GDM1 (cell line): ENCODE data around the gene IFNL3.
"Not testable (repeated sequence)": the region's sequence is repeated elsewhere in the genome, so short reads cannot be mapped to it uniquely, and the experiment has no call there.

ENCODE experiments used
- DNase-seq: peaks from one replicate; lab custom pipeline; 2025; lab: John Stamatoyannopoulos, UW

The IFNL3 gene

DNA sequence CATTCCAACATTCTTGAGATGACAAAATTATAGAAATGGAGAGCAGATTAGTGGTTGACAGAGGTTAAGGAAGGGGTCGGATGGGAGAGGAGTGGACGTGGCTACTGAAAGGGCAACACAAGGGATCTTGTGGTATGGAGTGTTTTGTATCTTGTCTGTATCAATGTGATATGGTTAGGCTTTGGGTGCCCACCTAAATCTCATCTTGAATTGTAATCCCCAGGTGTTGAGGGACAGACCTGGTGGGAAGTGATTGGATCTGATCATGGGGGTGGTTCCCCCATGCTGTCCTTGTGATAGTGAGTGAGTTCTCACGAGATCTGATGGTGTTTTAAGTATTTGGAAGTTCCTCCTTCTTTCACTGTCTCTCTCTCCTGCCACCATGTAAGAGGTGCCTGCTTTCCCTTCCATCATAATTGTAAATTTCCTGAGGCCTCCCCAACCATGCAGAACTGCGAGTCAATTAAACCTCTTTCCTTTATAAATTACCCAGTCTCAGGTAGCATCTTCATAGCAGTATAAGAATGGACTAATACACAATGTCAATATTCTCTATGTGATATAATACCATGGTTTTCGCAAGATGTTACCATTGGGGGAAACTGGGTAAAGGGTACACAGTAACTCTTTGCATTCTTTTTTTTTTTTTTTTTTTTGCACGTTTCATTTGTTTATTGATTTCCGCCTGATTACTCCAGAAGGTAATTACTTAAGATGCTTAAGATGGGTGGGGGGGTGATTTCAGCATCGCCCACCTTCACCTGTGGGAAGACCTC, 8.8 kb upstream of the IFNL3 start:
- no peak for DNase-seq

- DNase-seq: peak; percentile 73
Observed at GRCh38 chr19:39252458-39252857, 7.7 kb upstream of the IFNL3 start.

GRCh38 chr19:39251846-39252245, 7.0 kb upstream of the IFNL3 start:
- no peak for DNase-seq

DNA sequence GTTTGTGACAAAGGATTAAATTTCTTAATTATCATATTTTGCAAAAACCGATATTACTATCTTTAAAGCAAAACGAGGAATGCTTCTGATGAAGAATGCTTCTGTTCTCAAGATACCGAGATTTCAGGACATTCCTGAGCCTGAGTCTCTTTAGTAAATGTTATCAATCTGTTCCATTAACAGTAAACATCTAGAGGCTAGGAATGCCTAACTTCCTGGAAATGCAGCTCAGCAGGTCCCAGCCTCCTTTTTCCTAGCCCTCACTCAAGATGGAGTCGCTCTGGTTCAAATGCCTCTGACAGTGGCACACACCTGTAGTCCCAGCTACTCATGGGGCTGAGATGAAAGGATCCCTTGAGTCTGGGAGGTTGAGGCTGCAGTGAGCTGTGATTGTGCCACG, 6.3 kb upstream of the IFNL3 start:
- no peak for DNase-seq

DNA sequence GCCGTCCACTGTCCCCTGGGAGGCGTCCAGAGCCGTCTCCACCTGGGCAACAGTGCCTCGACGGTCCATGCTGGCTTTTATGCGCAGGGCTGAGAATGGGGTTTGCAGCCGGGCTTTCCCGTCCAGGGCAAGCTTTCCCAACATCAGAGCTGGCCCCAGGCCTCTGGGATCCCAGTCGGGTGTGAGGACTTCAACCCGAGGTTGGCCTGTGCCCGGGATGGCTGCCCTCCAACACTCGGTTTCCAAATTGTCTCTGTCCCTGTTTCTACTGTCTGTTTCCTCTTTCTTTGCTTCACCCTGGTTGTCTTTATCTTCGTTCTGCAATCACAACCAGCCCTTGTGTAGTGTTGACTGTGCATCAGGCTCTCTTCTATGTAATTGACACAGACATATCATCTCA, 4.0 kb upstream of the IFNL3 start, which contains the start of gene IFNL4:
Gene IFNL4 (minus strand): TSS at position 51 of the 400 bp plus-strand sequence.
- no peak for DNase-seq

DNA sequence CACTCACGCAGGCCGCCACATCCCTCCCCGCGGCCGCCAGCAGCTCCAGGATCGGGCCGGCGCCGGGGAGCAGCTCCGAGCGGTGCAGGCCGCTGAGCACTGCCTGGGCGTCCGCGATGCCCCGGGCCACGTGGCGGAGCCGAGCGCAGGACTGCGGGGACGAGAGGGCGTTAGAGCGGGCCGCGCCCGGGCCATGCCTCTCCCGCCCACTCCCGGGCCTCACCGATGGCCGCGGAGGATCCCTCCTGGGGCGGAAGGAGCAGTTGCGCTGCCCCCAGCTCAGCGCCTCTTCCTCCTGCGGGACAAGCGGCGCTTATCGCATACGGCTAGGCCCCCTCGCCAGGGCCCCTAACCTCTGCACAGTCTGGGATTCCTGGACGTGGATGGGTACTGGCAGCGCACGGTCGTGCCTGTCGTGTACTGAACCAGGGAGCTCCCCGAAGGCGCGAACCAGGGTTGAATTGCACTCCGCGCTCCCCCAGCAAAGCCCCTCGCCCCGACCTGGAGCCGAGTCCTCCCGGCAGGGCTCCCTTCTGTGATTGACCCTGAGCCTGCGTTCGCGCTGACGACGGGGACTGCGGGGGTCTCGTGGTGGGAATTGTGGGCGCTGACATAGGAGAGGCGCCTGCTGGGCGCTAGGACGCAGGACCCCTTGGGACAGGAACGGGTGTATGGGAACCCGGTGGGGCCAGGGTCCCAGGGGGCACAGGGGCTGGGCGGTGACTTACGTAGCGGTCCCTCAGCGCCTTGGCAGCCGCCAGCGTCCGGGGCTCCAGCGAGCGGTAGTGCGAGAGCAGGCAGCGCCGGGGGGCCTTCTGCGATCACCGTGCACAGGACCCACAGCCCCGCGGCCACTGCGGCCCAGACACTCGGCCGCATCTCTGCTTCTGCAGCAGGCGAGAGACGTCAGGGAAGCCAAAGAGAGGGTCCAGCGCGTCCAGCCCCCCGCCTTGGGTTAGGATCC, 3.2 kb upstream of the IFNL3 start:
- no peak for DNase-seq

GRCh38 chr19:39246951-39247669, 2.3 kb upstream of the IFNL3 start:
- DNase-seq: no peak

DNA sequence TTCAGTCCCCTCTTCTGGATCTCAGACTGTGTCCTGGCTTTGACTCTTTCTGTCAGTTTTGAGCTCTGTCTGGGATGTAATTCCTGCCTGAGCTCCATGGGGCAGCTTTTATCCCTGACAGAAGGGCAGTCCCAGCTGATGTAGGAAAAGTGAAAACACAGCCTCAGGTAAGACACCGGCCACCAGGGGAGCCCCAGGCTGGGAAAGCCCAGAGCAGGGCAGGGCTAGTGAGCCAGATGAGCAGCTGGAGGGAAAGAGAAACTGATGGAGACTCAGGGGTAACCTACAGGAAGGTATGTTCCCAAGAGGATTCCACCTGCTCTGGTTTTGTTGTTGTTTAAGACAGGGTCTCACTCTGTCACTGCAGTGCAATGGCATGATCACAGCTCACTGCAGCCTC, 360 bp upstream of the IFNL3 start:
- not testable (repeated sequence) for DNase-seq

DNA sequence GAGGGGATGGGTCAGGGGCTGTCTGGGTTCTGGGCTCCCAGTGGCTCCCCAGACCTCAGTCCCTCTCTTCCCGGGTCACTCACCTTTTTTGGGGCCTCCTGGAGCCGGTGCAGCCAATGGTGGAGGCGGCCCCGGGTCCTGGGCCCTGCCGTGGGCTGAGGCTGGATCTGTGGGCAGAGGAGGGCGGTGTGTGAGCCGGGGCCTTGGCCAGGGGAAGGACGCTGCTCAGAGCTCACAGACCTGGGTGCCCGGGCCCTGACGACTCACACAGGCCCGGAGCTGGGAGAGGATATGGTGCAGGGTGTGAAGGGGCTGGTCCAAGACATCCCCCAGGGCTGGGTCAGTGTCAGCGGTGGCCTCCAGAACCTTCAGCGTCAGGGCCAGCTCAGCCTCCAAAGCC, 1.1 kb downstream of the IFNL3 start:
- not testable (repeated sequence) for DNase-seq

DNA sequence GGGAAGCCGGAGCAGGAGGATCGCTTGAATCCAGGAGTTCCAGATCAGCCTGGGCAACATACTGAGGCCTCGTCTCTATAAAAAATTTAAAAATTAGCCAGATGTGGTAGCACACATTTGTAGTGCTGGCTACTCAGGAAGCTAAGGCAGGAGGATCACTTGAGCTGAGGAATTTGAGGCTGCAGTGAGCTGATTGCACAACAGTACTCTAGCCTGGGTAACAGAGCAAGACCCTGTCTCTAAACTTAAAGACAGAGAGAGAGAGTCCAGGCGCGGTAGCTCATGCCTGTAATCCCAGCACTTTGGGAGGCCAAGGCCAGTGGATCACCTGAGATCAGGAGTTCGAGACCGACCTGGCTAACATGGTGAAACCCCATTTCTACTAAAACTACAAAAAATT, 4.4 kb downstream of the IFNL3 start:
- DNase-seq: no peak

DNA sequence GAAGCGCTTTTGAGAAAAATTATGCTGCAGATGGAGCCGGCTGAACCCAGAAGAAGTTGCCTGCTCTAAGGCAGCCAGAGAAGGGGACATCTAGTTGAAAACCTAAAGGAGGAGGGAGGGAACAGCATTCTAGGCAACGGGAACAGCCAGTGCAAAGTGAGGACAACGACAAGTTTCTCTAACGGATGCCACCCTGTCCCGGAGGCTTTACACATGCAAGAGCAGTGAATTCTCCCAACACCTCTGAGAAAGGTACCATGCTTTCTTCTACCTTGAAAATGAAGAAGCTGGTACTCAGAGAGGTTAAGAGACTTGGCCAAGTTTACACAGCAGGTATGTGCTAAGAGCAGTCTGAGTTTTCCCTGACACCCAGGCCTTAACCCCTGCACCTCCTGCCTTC, 5.9 kb downstream of the IFNL3 start:
- DNase-seq: no peak

DNA sequence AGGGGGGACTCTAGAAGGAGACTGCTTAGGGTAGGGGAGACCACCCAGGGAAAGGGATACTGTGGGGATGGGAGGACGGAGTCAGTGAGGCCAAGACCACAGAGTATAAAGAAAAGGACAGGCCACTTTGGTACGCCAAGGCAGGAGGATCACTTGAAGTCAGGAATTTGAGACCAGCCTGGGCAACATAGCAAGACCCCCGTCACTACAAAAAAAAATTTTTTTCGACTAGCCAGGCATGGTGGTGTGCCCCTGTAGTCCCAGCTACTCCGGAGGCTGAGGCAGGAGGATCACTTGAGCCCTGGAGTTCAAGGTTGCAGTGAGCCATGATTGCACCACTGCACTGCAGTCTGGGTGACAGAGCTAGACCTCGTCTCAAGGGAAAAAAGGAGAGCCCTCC, 6.6 kb downstream of the IFNL3 start:
- no peak for DNase-seq

- peak; percentile 41 for DNase-seq
Observed at GRCh38 chr19:39237200-39238184, 7.3 kb downstream of the IFNL3 start.

DNA sequence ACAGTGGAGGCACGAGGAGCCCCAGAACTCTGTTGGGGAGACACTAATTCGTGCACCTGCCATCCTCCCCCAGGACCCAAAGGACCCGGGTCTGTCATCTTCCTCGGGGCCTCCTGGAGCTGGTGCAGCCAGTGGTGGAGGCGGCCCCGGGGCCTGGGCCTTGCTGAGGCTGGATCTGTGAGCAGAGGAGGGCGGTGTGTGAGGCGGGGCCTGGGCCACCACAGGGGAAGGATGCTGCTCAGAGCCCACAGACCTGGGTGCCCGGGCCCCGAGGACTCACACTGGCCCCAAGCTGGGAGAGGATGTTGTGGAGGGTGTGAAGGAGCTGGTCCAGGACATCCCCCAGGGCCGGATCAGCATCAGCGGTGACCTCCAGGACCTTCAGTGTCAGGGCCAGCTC, 8.3 kb downstream of the IFNL3 start:
- no peak for DNase-seq

DNA sequence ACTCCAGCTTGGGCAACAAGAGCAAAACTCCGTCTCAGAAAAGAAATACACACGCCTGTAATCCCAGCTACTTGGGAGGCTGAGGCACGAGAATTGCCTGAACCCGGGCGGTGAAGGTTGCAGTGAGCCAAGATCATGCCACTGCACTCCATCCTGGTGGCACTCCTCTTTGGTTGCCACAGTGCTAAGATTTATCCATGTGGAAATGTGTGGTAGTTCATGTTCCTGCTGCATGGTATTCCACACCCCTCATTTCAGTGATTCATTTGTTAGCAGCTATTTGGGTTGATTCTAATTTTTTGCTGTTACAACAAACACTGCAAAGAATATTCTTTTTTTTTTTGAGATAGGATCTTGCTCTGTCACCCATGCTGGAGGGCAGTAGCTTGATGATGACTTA, 12.1 kb downstream of the IFNL3 start:
- DNase-seq: no peak

- no peak for DNase-seq
Observed at GRCh38 chr19:39230096-39230764, 14.6 kb downstream of the IFNL3 start.

DNA sequence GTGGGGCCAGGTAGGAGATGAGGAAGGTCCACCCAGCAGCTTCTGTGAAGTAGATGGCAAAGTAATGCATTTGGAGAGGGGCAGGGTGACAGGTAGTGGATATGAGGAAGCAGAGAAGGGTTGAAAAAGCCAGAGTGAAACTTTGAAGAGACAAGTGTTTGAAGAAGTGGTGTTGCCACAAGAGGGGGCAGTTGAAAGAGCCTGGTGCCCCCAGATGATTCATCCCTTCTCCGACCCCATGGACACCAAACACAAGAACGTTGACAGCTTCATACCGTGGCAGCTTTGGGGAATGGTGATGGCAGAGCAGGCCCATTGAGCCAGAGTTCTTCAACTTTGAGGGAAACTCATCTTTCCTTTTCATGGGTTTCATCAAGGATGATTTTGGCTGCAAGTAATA, 19.9 kb downstream of the IFNL3 start:
- DNase-seq: peak; percentile 12

DNA sequence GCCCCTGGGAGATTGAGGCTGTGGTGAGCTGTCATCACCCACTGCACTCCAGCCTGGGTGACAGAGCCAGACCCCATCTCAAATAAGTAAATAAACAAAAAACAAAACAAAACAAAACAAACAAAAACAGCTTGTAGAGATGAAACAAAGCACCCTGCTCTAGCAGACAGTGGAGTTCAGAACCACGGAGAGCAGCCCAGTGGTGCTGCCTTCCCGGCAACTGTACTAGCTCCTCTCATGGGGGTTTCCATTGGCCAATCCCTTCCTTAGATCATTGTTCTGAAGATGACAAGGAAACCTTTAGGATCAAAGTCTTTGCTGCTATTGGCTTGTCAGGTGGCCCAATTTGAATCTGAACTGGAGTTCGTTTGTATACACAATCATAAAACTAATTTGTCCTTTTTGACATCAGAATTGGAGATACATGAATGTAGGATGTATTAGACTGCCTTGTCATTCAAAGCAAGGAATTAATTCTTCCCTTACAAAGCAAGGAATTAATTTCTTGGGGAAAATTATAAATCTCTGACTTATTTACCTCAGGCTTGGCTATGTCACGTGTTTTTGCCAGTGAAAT, 21.0 kb downstream of the IFNL3 start:
- no peak for DNase-seq

- not testable (repeated sequence) for DNase-seq
Observed at GRCh38 chr19:39219108-39219507, 25.7 kb downstream of the IFNL3 start.
